Esophagus muscularis mucosa (tissue), 4 donors: Measurements from ENCODE around the gene LGR5. TPM values are rescaled to one million over a fixed set of nuclear protein-coding genes. Genes with fewer than 3 reads are reported as not detected.

Experiments used
- DNase-seq: peaks from one replicate; pipeline ENCODE4 v3.0.0-alpha.2; 2017; ENCODE audit errors: extremely low spot score
- H3K27ac ChIP-seq, 4 donors: fragments of 200-600 bp; sonication (generic); replicated peaks in 1 of 4; 1 replicate in 3 of 4; 2 replicates in 1 of 4; pipeline ENCODE4 v1.5.1; 2016 to 2019; ENCODE audit warnings: mild to moderate bottlenecking in 1 of 4
- H3K27me3 ChIP-seq, 4 donors: fragments of 200-600 bp; sonication (generic); one replicate each; pipeline versions ENCODE4 v1.5.1 to v1.6.0; 2016 to 2019
- H3K36me3 ChIP-seq, 4 donors: fragments of 200-600 bp; sonication (generic); one replicate each; pipeline ENCODE4 v1.5.1; 2016 to 2019
- H3K4me1 ChIP-seq, 4 donors: fragments of 200-600 bp; sonication (generic); one replicate each; pipeline ENCODE4 v1.5.1; 2016 to 2019
- H3K4me3 ChIP-seq, 4 donors: fragments of 200-600 bp; sonication (generic); 1 replicate in 2 of 4; 2 replicates in 2 of 4; pipeline ENCODE4 v1.5.1; 2016 to 2019; ENCODE audit warnings: mild to moderate bottlenecking in 4 of 4, moderate library complexity in 1 of 4
- H3K9me3 ChIP-seq, 4 donors: fragments of 200-600 bp; sonication (generic); 1 replicate in 3 of 4; 2 replicates in 1 of 4; pipeline ENCODE4 v1.5.1; 2016 to 2019
- CTCF ChIP-seq, 3 experiments: fragments of 200-600 bp in 2 of 3; fragments of 450-650 bp in 1 of 3; sonication (generic) in 2 of 3; IDR thresholded peaks; one replicate each; pipeline ENCODE4 v1.5.1; 2017 to 2019; ENCODE audit warnings: antibody characterized with exemption in 3 of 3, mild to moderate bottlenecking in 2 of 3, moderate library complexity in 1 of 3
- EP300 ChIP-seq: sonication (generic); formaldehyde crosslinking; IDR thresholded peaks from one replicate; pipeline ENCODE4 v1.6.1; 2017; ENCODE audit warnings: antibody characterized with exemption
- POLR2A ChIP-seq: fragments of 450-650 bp; IDR thresholded peaks from one replicate; pipeline ENCODE4 v1.6.1; 2017; ENCODE audit warnings: antibody characterized with exemption, moderate library complexity, mild to moderate bottlenecking, low read depth
- POLR2AphosphoS5 ChIP-seq, 2 donors: sonication (generic); formaldehyde crosslinking; IDR thresholded peaks; one replicate each; pipeline ENCODE4 v1.6.1; 2017; ENCODE audit warnings: antibody characterized with exemption in 2 of 2
- WGBS: methylation state at CpG from one replicate; pipeline ENCODE4 v1.1.5; 2018; 5-methylcytosine and 5-hydroxymethylcytosine counted together
- intact Hi-C: fragments of 100-400 bp; cut with DNase I; formaldehyde crosslinking; loops from one replicate; pipeline ENCODE4 v1.15.1; 2023
- total RNA-seq, 4 donors: library from RNA; depleted of rRNA; stranded (reverse); fragments of >200 nt; gene quantifications; one replicate each; pipeline versions ENCODE4 v1.1.0 to v1.2.1, GENCODE V29; 2016

LGR5 gene
- total RNA-seq, 4 donors from 2014 or later, result under 0.01 to 0.39 (median 0.34) TPM; not detected in 1

DNA sequence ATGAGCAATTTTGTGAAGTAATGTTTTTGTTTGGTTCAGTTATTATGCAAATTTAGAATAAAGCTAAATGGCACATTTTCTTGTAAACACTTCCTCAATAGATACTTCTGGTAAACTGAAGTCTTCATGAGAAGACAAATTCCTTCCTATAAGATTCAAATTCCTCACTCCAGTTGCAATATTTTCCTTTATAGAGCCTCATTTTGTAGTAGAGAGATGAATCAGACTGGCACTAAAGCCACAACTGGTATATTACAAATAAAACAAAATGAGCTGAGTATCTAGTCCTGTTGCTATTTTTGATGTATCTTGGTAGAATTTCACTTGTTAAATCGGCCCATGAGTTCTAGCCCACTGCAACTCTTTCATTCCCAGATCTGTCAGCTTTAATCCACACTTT is 5.5 kb downstream of the LGR5 start:
- intact Hi-C loops, result no loop called here
- TF ChIP-seq POLR2AphosphoS5 (IDR thresholded peaks at IDR 0.05) (no peak), EP300 (no peak), POLR2A (no peak), CTCF (IDR thresholded peaks at IDR 0.05) (no peak)
- peaks cover 4 to 12% (median 9%) of the 10 kb centered on the region in 4 donors for H3K4me1 ChIP-seq
- no peak for DNase-seq
- no peak overlapping the region for H3K4me3 ChIP-seq
- no peaks in the 10 kb centered on the region for H3K9me3 ChIP-seq
- 61% methylated on average over 1 of the region's 1 CpG for WGBS
- no peak overlapping the region for H3K27ac ChIP-seq
- H3K36me3 ChIP-seq, result no peaks in the 10 kb centered on the region
- peaks cover 0 to 44% (median 5%) of the 10 kb centered on the region in 4 donors for H3K27me3 ChIP-seq

DNA sequence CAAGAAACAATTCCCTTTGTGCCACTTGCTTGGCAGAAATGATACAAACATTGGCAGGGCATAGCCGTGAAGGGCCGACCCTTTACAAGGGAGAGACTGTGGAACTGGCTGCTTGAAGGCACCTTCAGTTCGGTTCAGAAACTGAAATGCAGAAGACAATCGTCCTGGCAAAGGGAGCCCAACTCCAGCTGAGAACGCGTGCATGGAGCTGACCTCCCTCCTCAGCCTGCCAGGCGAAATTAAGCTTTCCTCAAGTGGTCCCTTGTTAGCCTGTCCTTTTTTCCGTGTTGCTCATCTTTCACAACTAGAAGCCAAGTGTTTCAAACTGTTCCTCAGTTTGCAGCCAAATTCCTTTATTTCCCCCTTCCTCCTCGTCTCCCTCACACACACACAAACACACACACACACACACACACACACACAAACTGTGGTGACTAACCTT is 8.1 kb downstream of the LGR5 start:
- no peak for DNase-seq
- Histone ChIP-seq H3K9me3 (no peaks in the 10 kb centered on the region), H3K27me3 (peaks cover 0 to 24% (median 0%) of the 10 kb centered on the region in 4 donors), H3K36me3 (no peaks in the 10 kb centered on the region), H3K27ac (no peak overlapping the region), H3K4me3 (no peak overlapping the region), H3K4me1 (no peaks in the 10 kb centered on the region)
- 53% methylated on average over 9 of the region's 9 CpGs for WGBS
- intact Hi-C loops, result no loop called here
- no peak for TF ChIP-seq EP300
- no peak for TF ChIP-seq POLR2A
- TF ChIP-seq POLR2AphosphoS5 (IDR thresholded peaks at IDR 0.05), result no peak
- no peak for TF ChIP-seq CTCF (IDR thresholded peaks at IDR 0.05)

DNA sequence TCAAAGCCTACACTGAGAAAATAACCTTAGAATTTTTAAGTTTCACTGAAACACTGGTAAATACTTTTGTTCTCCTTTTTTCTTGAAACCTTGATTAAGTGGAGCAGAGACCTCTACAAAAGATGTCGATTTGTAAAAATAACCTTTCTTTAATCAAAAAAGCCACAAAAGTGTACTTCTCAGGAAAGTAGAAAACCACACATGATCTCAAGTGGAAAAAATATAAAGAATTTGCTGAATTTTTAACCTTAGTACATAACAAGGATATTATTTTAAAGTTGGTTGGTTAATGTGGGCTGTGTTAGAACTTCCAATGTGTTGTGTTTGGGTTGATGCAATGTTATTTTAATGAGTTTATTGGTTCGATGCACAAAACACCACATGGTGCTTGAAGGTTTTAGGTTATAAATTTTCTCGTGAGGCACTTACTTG is 8.6 kb downstream of the LGR5 start:
- intact Hi-C loops, result no loop called here
- no peak overlapping the region for H3K27ac ChIP-seq
- WGBS, result 76% methylated on average over 3 of the region's 3 CpGs
- no peak overlapping the region for H3K4me3 ChIP-seq
- H3K27me3 ChIP-seq, result peaks cover 0 to 20% (median 0%) of the 10 kb centered on the region in 4 donors
- no peak for DNase-seq
- TF ChIP-seq POLR2A, result no peak
- no peak for TF ChIP-seq CTCF (IDR thresholded peaks at IDR 0.05)
- TF ChIP-seq EP300, result no peak
- no peak for TF ChIP-seq POLR2AphosphoS5 (IDR thresholded peaks at IDR 0.05)
- no peaks in the 10 kb centered on the region for H3K36me3 ChIP-seq
- no peaks in the 10 kb centered on the region for H3K9me3 ChIP-seq
- no peaks in the 10 kb centered on the region for H3K4me1 ChIP-seq

- TF ChIP-seq EP300, result no peak
- TF ChIP-seq POLR2AphosphoS5 (IDR thresholded peaks at IDR 0.05), result no peak
- TF ChIP-seq POLR2A, result no peak
- TF ChIP-seq CTCF (IDR thresholded peaks at IDR 0.05), result no peak
- 82% methylated on average over 3 of the region's 3 CpGs for WGBS
- Histone ChIP-seq H3K4me3 (no peak overlapping the region), H3K27ac (no peak overlapping the region), H3K4me1 (no peaks in the 10 kb centered on the region), H3K36me3 (no peaks in the 10 kb centered on the region), H3K27me3 (peaks cover 0 to 18% (median 0%) of the 10 kb centered on the region in 4 donors), H3K9me3 (no peaks in the 10 kb centered on the region)
- intact Hi-C loops, result no loop called here
- no peak for DNase-seq
Measured at GRCh38 chr12:71449373-71450070, 9.9 kb downstream of the LGR5 start.

- 50% methylated on average over 1 of the region's 1 CpG for WGBS
- no peak overlapping the region for H3K27ac ChIP-seq
- TF ChIP-seq POLR2AphosphoS5 (IDR thresholded peaks at IDR 0.05), result no peak
- no peak for TF ChIP-seq EP300
- no peaks in the 10 kb centered on the region for H3K36me3 ChIP-seq
- H3K27me3 ChIP-seq, result peaks cover 0 to 20% (median 0%) of the 10 kb centered on the region in 4 donors
- no peak for DNase-seq
- no peaks in the 10 kb centered on the region for H3K4me1 ChIP-seq
- no peak overlapping the region for H3K4me3 ChIP-seq
- no peaks in the 10 kb centered on the region for H3K9me3 ChIP-seq
- intact Hi-C loops, result no loop called here
Measured at GRCh38 chr12:71452006-71452405, 12.4 kb downstream of the LGR5 start.
